ENCODE data around the gene CLASP1.

DNA sequence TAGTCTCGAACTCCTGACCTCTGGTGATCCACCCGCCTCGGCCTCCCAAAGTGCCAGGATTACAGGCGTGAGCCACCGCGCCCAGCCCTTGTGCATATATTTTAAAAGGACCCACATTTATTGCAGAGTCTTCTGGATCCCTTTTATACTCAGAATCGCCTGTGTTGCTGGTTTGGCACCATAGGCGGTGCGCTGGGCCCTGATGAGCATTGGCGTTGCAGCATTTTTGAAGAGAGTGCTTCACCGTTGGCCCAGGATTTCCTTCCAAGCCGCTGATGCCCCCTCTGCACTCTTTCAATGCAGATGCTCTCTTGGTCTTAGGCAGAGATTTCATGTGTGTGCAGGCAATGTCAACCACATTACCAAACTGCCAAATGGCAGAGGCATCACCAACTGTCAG, 350.8 kb downstream of the CLASP1 start:
- TF ChIP-seq, protein P1, sequence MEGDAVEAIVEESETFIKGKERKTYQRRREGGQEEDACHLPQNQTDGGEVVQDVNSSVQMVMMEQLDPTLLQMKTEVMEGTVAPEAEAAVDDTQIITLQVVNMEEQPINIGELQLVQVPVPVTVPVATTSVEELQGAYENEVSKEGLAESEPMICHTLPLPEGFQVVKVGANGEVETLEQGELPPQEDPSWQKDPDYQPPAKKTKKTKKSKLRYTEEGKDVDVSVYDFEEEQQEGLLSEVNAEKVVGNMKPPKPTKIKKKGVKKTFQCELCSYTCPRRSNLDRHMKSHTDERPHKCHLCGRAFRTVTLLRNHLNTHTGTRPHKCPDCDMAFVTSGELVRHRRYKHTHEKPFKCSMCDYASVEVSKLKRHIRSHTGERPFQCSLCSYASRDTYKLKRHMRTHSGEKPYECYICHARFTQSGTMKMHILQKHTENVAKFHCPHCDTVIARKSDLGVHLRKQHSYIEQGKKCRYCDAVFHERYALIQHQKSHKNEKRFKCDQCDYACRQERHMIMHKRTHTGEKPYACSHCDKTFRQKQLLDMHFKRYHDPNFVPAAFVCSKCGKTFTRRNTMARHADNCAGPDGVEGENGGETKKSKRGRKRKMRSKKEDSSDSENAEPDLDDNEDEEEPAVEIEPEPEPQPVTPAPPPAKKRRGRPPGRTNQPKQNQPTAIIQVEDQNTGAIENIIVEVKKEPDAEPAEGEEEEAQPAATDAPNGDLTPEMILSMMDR (IDR thresholded peaks at IDR 0.05; ENCODE audit: low read length), result no peak
- TF ChIP-seq EZH2 (IDR thresholded peaks at IDR 0.05; ENCODE audit: borderline replicate concordance, low read length), result no peak

Data from OCI-LY1 (cell line).